K562 (cell line): ENCODE data around the gene TCOF1. TPM values are rescaled to one million over a fixed set of nuclear protein-coding genes. Genes with fewer than 3 reads are reported as not detected.

ENCODE experiments used
- ATAC-seq: fragments of 200-7000 bp; cut with Tn5 transposase; 3 replicates; pipeline ENCODE4 v1.9.1; 2020; ENCODE audit warnings: moderate library complexity
- BruUV-seq: library from RNA; stranded (reverse); fragments of 400-500 nt; replicated peaks from 2 replicates; lab custom pipeline; 2021; lab: Mats Ljungman, UMichigan
- CTCF ChIA-PET: fragments of 300-600 bp; formaldehyde crosslinking; extraction: SDS; loops from one replicate; lab custom pipeline; 2021; ENCODE audit warnings: low intra/inter-chr PET ratio; lab: Yijun Ruan, JAX
- POLR2A ChIA-PET: fragments of 300-600, 350-650 bp; sonication (Branson Sonifier 250); formaldehyde crosslinking; extraction: SDS; loops from one replicate; lab custom pipeline; 2021; ENCODE audit warnings: antibody characterized with exemption, inconsistent platforms; lab: Yijun Ruan, JAX
- DNase-seq, 4 experiments: peaks; one replicate each; pipeline versions ENCODE4 v3.0.0 to v3.0.0-alpha.2; 2011 to 2018; ENCODE audit warnings: low spot score in 3 of 4, mixed read lengths in 3 of 4; ENCODE audit errors: extremely low read depth in 1 of 4
- FAIRE-seq: peaks from 2 replicates; lab custom pipeline; 2011; peaks lifted over from hg19 to GRCh38; lab: Jason Lieb, UNC
- H2AFZ ChIP-seq: 2 replicates; pipeline ENCODE4 v1.6.0; 2011; ENCODE audit warnings: low read depth, low read length, control low read depth, inconsistent platforms
- H3K27ac ChIP-seq: fragments of 200-600 bp; 3 replicates; pipeline ENCODE4 v1.8.0; 2011; ENCODE audit warnings: low read depth, mild to moderate bottlenecking, control low read depth, inconsistent platforms, low read length, moderate library complexity, mixed read lengths; ENCODE audit errors: extremely low read depth
- H3K27me3 ChIP-seq, 2 experiments: fragments of 300-600 bp in 1 of 2; 2 replicates in 1 of 2; 3 replicates in 1 of 2; pipeline versions ENCODE4 v1.6.0 to v1.8.0; 2011; ENCODE audit warnings: inconsistent platforms in 2 of 2, low read length in 2 of 2, mild to moderate bottlenecking in 1 of 2, mixed read lengths in 1 of 2, moderate library complexity in 1 of 2; ENCODE audit not compliant: control insufficient read depth in 2 of 2, insufficient read depth in 2 of 2
- H3K36me3 ChIP-seq: fragments of 300-600 bp; 3 replicates; pipeline ENCODE4 v1.8.0; 2011; ENCODE audit warnings: mild to moderate bottlenecking, low read length, inconsistent platforms; ENCODE audit not compliant: control insufficient read depth, insufficient read depth
- H3K4me1 ChIP-seq, 2 experiments: fragments of 200-600 bp in 1 of 2; replicated peaks in 1 of 2; 2 replicates in 1 of 2; 3 replicates in 1 of 2; pipeline versions ENCODE4 v1.5.1 to v1.8.0; 2011; ENCODE audit warnings: inconsistent platforms in 2 of 2, low read length in 2 of 2, mild to moderate bottlenecking in 1 of 2, mixed read lengths in 1 of 2, moderate library complexity in 1 of 2; ENCODE audit not compliant: control insufficient read depth in 2 of 2, insufficient read depth in 2 of 2
- H3K4me2 ChIP-seq: 2 replicates; pipeline ENCODE4 v1.6.1; 2011; ENCODE audit warnings: low read length, control low read depth, inconsistent platforms, mixed read lengths; ENCODE audit not compliant: insufficient read depth
- H3K4me3 ChIP-seq: fragments of 200-600 bp; sonication (generic), shearing (Covaris generic); 2 replicates; pipeline ENCODE4 v1.5.1; 2016; ENCODE audit warnings: control low read depth, inconsistent platforms
- H3K79me2 ChIP-seq: fragments of 200-600 bp; 3 replicates; pipeline ENCODE4 v1.8.0; 2011; ENCODE audit warnings: low read length, inconsistent platforms; ENCODE audit not compliant: control insufficient read depth, insufficient read depth
- H3K9ac ChIP-seq, 2 experiments: 2 replicates each; pipeline versions ENCODE4 v1.6.0 to v1.6.1; 2011; ENCODE audit warnings: low read depth in 2 of 2, low read length in 2 of 2, control low read depth in 1 of 2, inconsistent platforms in 1 of 2, mild to moderate bottlenecking in 1 of 2, mixed read lengths in 1 of 2; ENCODE audit not compliant: insufficient read depth in 1 of 2
- H3K9me1 ChIP-seq: one replicate; pipeline ENCODE4 v1.6.0; 2011; ENCODE audit warnings: inconsistent platforms, mild to moderate bottlenecking, low read length, moderate library complexity; ENCODE audit not compliant: control insufficient read depth, insufficient read depth
- H3K9me3 ChIP-seq: replicated peaks from 2 replicates; pipeline ENCODE4 v1.5.1; 2011; ENCODE audit warnings: low read depth, low read length, inconsistent platforms; ENCODE audit not compliant: control insufficient read depth, insufficient read depth
- H4K20me1 ChIP-seq: replicated peaks from 2 replicates; pipeline ENCODE4 v1.6.1; 2011; ENCODE audit warnings: low read length, inconsistent platforms, mixed read lengths; ENCODE audit not compliant: control insufficient read depth, insufficient read depth
- ARID1B ChIP-seq: fragments of 450-650 bp; IDR thresholded peaks from 2 replicates; pipeline ENCODE4 v1.6.1; 2016; ENCODE audit warnings: antibody characterized with exemption, mild to moderate bottlenecking, inconsistent platforms
- ATF1 ChIP-seq, 2 experiments: fragments of 450-650 bp in 1 of 2; IDR thresholded peaks; 2 replicates each; pipeline ENCODE4 v1.6.1; 2016; ENCODE audit warnings: missing compliant biosample characterization in 1 of 2, missing genetic modification characterization in 1 of 2
- BRF2 ChIP-seq: IDR thresholded peaks from 3 replicates; pipeline ENCODE4 v1.6.1; 2011; ENCODE audit warnings: borderline replicate concordance, mild to moderate bottlenecking; ENCODE audit not compliant: insufficient read length, insufficient read depth
- DACH1 ChIP-seq: fragments of 450-650 bp; IDR thresholded peaks from 2 replicates; pipeline ENCODE4 v1.6.1; 2018; ENCODE audit not compliant: partially characterized antibody
- E2F5 ChIP-seq: sonication (generic); formaldehyde crosslinking; IDR thresholded peaks from 2 replicates; pipeline ENCODE4 v1.8.0; 2022; ENCODE audit warnings: mild to moderate bottlenecking, missing genetic modification reagents
- ETS1 ChIP-seq: conservative IDR thresholded peaks from 2 replicates; pipeline ENCODE4 v1.6.1; 2011; ENCODE audit warnings: low read depth, mild to moderate bottlenecking, low read length; ENCODE audit not compliant: control insufficient read depth
- FOSL1 ChIP-seq: fragments of 200-800 bp; sonication (Bioruptor generic); conservative IDR thresholded peaks from 2 replicates; pipeline ENCODE4 v1.6.1; 2016; ENCODE audit warnings: missing genetic modification characterization, missing compliant biosample characterization
- FOXP4 ChIP-seq: sonication (generic); formaldehyde crosslinking; IDR thresholded peaks from 2 replicates; pipeline ENCODE4 v1.8.0; 2022; ENCODE audit warnings: mild to moderate bottlenecking, missing genetic modification reagents, borderline replicate concordance
- KAT8 ChIP-seq: fragments of 450-650 bp; IDR thresholded peaks from 2 replicates; pipeline ENCODE4 v1.6.1; 2016; ENCODE audit warnings: low read depth, mild to moderate bottlenecking
- KLF10 ChIP-seq: fragments of 250-450 bp; sonication (Bioruptor Pico); IDR thresholded peaks from 2 replicates; pipeline ENCODE4 v1.6.1; 2021; ENCODE audit warnings: matching md5 sums
- PTBP1 ChIP-seq: fragments of 200-400 bp; formaldehyde crosslinking; IDR thresholded peaks from 2 replicates; pipeline ENCODE4 v1.6.1; 2017; ENCODE audit warnings: low read depth, low read length
- RAD51 ChIP-seq: fragments of 450-650 bp; IDR thresholded peaks from 2 replicates; pipeline ENCODE4 v1.7.1; 2016; ENCODE audit warnings: low read depth, mild to moderate bottlenecking, borderline replicate concordance
- RBM34 ChIP-seq: fragments of 200-400 bp; formaldehyde crosslinking; IDR thresholded peaks from 2 replicates; pipeline ENCODE4 v1.6.1; 2018; ENCODE audit warnings: low read length, borderline replicate concordance; ENCODE audit not compliant: insufficient read depth
- SPI1 ChIP-seq: IDR thresholded peaks from 2 replicates; pipeline ENCODE4 v1.6.1; 2011; ENCODE audit warnings: low read depth, low read length, control low read depth, borderline replicate concordance
- SUPT5H ChIP-seq: fragments of 450-650 bp; IDR thresholded peaks from 2 replicates; pipeline ENCODE4 v1.6.1; 2016
- TBL1XR1 ChIP-seq, 2 experiments: IDR thresholded peaks; 2 replicates each; pipeline ENCODE4 v1.6.1; 2012; ENCODE audit warnings: improper control_type of control experiment in 2 of 2, low read length in 2 of 2, mild to moderate bottlenecking in 1 of 2
- in situ Hi-C: fragments of 300-500 bp; cut with MboI; formaldehyde crosslinking; loops from 4 replicates; pipeline ENCODE4 v1.15.0; 2018; ENCODE audit warnings: inconsistent platforms, mixed read lengths
- intact Hi-C: fragments of 100-400 bp; cut with micrococcal nuclease; formaldehyde crosslinking; loops from 2 replicates; pipeline ENCODE4 v1.14.2; 2022
- polyA plus RNA-seq, 8 experiments: library from polyadenylated mRNA; depleted of rRNA in 4 of 8; stranded (reverse) in 5 of 8; unstranded in 3 of 8; fragments of >200 nt; fragmentation: Nextera tagmentation in 2 of 8; fragmentation: Illumina TruSeq in 1 of 8; extraction: Ambion mirVana in 2 of 8; extraction: Trizol in 1 of 8; gene quantifications; 2 replicates each; pipeline versions ENCODE4 v1.2.1 to v1.2.3, GENCODE V29; 2011 to 2014; ENCODE audit warnings: inconsistent platforms in 1 of 8, missing spikeins in 1 of 8
- total RNA-seq, 7 experiments: library from RNA; depleted of rRNA in 6 of 7; stranded (reverse); fragments of >200 nt in 6 of 7; fragmentation: Illumina TruSeq in 2 of 7; extraction: Trizol in 2 of 7; gene quantifications; 2 replicates each; pipeline versions ENCODE4 v1.2.1 to v1.2.3, GENCODE V29; 2011 to 2021; ENCODE audit warnings: low replicate concordance in 1 of 7

TCOF1 gene
- total and polyA plus RNA-seq, 9 of the 15 experiments (the other 6 are each of a cell fraction or from before 2014, with no cell fraction given), result 9.8 to 134 (median 61.7) TPM

- peaks cover 2 to 23% of the 10 kb centered on the region in 2 experiments; a peak in 3 of 5 replicates for H3K27me3 ChIP-seq
- no peak overlapping the region for H2AFZ ChIP-seq
- H3K9ac ChIP-seq, result no peak overlapping the region
- no peaks in the 10 kb centered on the region for H3K9me1 ChIP-seq
- intact Hi-C loops (no loop called here), in situ Hi-C loops (no loop called here)
- H3K4me1 ChIP-seq, result peaks cover 0 to 1% of the 10 kb centered on the region in 2 experiments; a peak in 2 of 5 replicates
- DNase-seq, result no peak
- peaks cover 2% of the 10 kb centered on the region; the same call in 1 of the 2 replicates for H4K20me1 ChIP-seq
- FAIRE-seq, result no peak
- H3K79me2 ChIP-seq, result no peaks in the 10 kb centered on the region
- TF ChIP-seq RBM34, result no peak
- TF ChIP-seq KAT8, result no peak
- TF ChIP-seq ATF1 (CRISPR knock-in tag; IDR thresholded peaks at IDR 0.05), result no peak
- no peak for TF ChIP-seq ATF1 (tag; IDR thresholded peaks at IDR 0.05)
- TF ChIP-seq DACH1, result no peak
- TF ChIP-seq SUPT5H, result no peak
- TF ChIP-seq KLF10 (CRISPR knock-in tag), result no peak
- TF ChIP-seq ARID1B, result no peak
- TF ChIP-seq SPI1, result no peak
- TF ChIP-seq BRF2, result no peak
- no peak for TF ChIP-seq FOXP4 (CRISPR knock-in tag)
- TF ChIP-seq E2F5 (CRISPR knock-in tag), result no peak
- TF ChIP-seq FOSL1, result no peak
- no peak for TF ChIP-seq ETS1
- TF ChIP-seq TBL1XR1 (IDR thresholded peaks at IDR 0.05; ENCODE audit: low read length in 2 of 2), result no peak
- no peak for TF ChIP-seq RAD51
- TF ChIP-seq PTBP1, result no peak
- no peak overlapping the region for H3K4me3 ChIP-seq
- H3K4me2 ChIP-seq, result no peak overlapping the region
- no peak overlapping the region for H3K27ac ChIP-seq
- POLR2A ChIA-PET, result interaction anchor here (1.0 kb wide), 1 partner anchor 23 kb away, joined by 3 read pairs; no protein-coding TSS in a partner anchor
- BruUV-seq, result no TSS peak
- CTCF ChIA-PET, result no interaction called here
- ATAC-seq, result no peak
- no peaks in the 10 kb centered on the region; the same call in 1 of the 2 replicates for H3K9me3 ChIP-seq
- no peaks in the 10 kb centered on the region for H3K36me3 ChIP-seq
Observed at GRCh38 chr5:150322202-150322601, 35.3 kb upstream of the TCOF1 start.
